ENCODE data around the gene PRIM2. TPM values are rescaled to one million over a fixed set of nuclear protein-coding genes. Genes with fewer than 3 reads are reported as not detected.

The PRIM2 gene
- total and polyA plus RNA-seq, 10 of the 15 experiments (the other 5 are each of a cell fraction or from before 2014, with no cell fraction given): 13.2 to 38.6 (median 25.1) TPM

- in situ Hi-C loops (cut with MboI) (no loop called here), intact Hi-C loops (cut with micrococcal nuclease; ENCODE audit: unreplicated experiment) (no loop called here)
- no peaks in the 10 kb centered on the region for H3K36me3 ChIP-seq (ENCODE audit: control insufficient read depth in 2 of 2, insufficient read depth in 2 of 2, low read length in 1 of 2)
- SMC1A ChIA-PET (ENCODE audit: uncharacterized antibody, unreplicated experiment): no interaction called here
- no peak for FAIRE-seq
- no peak for ATAC-seq
- no peaks in the 10 kb centered on the region for H4K20me1 ChIP-seq (ENCODE audit: control insufficient read depth, insufficient read depth)
- 0% methylated on average over 1 of the region's 1 CpG for WGBS (ENCODE audit: insufficient coverage, insufficient replicate concordance, low lambda C conversion rate, missing lambda C conversion rate)
- H3K79me2 ChIP-seq (ENCODE audit: control insufficient read depth, insufficient read depth, low read length): no peaks in the 10 kb centered on the region
- no peak overlapping the region for H3K4me3 ChIP-seq
- POLR2A ChIA-PET: no interaction called here
- H3K27me3 ChIP-seq (replicated peaks in 1 of 2; ENCODE audit: control insufficient read depth in 2 of 2, insufficient read depth in 2 of 2, low read length in 1 of 2): no peaks in the 10 kb centered on the region
- no peak overlapping the region for H3K9ac ChIP-seq (ENCODE audit: control insufficient read depth, insufficient read depth, low read length)
- RAD21 ChIA-PET (ENCODE audit: unreplicated experiment): no interaction called here
- no peak overlapping the region for H2AFZ ChIP-seq (ENCODE audit: control insufficient read depth, low read depth, low read length)
- no peaks in the 10 kb centered on the region for H3K9me3 ChIP-seq (replicated peaks; ENCODE audit: control insufficient read depth, insufficient read depth, low read length)
- no TSS peak for BruUV-seq (replicated peaks)
- CTCF ChIA-PET: no interaction called here
- no peak overlapping the region for H3K4me2 ChIP-seq (ENCODE audit: control insufficient read depth, insufficient read depth)
- DNase-seq (ENCODE audit: low read depth, low spot score): no peak
- H3K4me1 ChIP-seq (ENCODE audit: control insufficient read depth, insufficient read depth, low read length): no peaks in the 10 kb centered on the region
- no peak overlapping the region for H3K27ac ChIP-seq (ENCODE audit: control insufficient read depth, insufficient read depth)
- TF ChIP-seq FOXK2 (IDR thresholded peaks at IDR 0.05): no peak
- TF ChIP-seq STAT1 (conservative IDR thresholded peaks at IDR 0.05): no peak
- no peak for TF ChIP-seq ETV6 (conservative IDR thresholded peaks at IDR 0.05 in 1 of 2, IDR thresholded peaks at IDR 0.05 in 1 of 2; ENCODE audit: borderline replicate concordance in 1 of 2, low read depth in 1 of 2)
- TF ChIP-seq, protein P1, sequence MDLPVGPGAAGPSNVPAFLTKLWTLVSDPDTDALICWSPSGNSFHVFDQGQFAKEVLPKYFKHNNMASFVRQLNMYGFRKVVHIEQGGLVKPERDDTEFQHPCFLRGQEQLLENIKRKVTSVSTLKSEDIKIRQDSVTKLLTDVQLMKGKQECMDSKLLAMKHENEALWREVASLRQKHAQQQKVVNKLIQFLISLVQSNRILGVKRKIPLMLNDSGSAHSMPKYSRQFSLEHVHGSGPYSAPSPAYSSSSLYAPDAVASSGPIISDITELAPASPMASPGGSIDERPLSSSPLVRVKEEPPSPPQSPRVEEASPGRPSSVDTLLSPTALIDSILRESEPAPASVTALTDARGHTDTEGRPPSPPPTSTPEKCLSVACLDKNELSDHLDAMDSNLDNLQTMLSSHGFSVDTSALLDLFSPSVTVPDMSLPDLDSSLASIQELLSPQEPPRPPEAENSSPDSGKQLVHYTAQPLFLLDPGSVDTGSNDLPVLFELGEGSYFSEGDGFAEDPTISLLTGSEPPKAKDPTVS (IDR thresholded peaks at IDR 0.05; ENCODE audit: low read depth, low read length): no peak
- no peak for TF ChIP-seq TARDBP (IDR thresholded peaks at IDR 0.05; ENCODE audit: borderline replicate concordance)
- no peak for TF ChIP-seq ZNF384 (IDR thresholded peaks at IDR 0.05; ENCODE audit: borderline replicate concordance, low read depth, low read length)
- no peak for TF ChIP-seq RAD51 (IDR thresholded peaks at IDR 0.05)
- TF ChIP-seq BACH1 (IDR thresholded peaks at IDR 0.05; ENCODE audit: borderline replicate concordance): no peak
- TF ChIP-seq CEBPB (IDR thresholded peaks at IDR 0.05; ENCODE audit: borderline replicate concordance in 1 of 2, low read depth in 2 of 2, low read length in 2 of 2): no peak
- no peak for TF ChIP-seq HCFC1 (IDR thresholded peaks at IDR 0.05; ENCODE audit: low read length)
- TF ChIP-seq ZBTB40 (IDR thresholded peaks at IDR 0.05; ENCODE audit: borderline replicate concordance): no peak
- TF ChIP-seq EP300 (IDR thresholded peaks at IDR 0.05; ENCODE audit: borderline replicate concordance in 1 of 2, control insufficient read depth in 1 of 2, low read depth in 2 of 2, low read length in 2 of 2): no peak
- no peak for TF ChIP-seq TCF3 (IDR thresholded peaks at IDR 0.05; ENCODE audit: borderline replicate concordance, insufficient read depth, low read depth, low read length)
- TF ChIP-seq EGR1 (IDR thresholded peaks at IDR 0.05; ENCODE audit: borderline replicate concordance in 1 of 2, low read depth in 2 of 2, low read length in 2 of 2): no peak
- TF ChIP-seq EED (IDR thresholded peaks at IDR 0.05; ENCODE audit: low read depth): no peak
- no peak for TF ChIP-seq NR2C2 (IDR thresholded peaks at IDR 0.05; ENCODE audit: borderline replicate concordance, control insufficient read depth, insufficient read length, low read depth)
- no peak for TF ChIP-seq ESRRA (IDR thresholded peaks at IDR 0.05; ENCODE audit: low read length)
Measured at GRCh38 chr6:57297505-57297904, 19.9 kb upstream of the PRIM2 start.
